Measurements from ENCODE around the gene UAP1L1. TPM values are rescaled to one million over a fixed set of nuclear protein-coding genes. Genes with fewer than 3 reads are reported as not detected.

UAP1L1 gene
- total and polyA plus RNA-seq, 9 of the 15 experiments (the other 6 are each of a cell fraction or from before 2014, with no cell fraction given): 0.20 to 8.6 (median 3.7) TPM

DNA sequence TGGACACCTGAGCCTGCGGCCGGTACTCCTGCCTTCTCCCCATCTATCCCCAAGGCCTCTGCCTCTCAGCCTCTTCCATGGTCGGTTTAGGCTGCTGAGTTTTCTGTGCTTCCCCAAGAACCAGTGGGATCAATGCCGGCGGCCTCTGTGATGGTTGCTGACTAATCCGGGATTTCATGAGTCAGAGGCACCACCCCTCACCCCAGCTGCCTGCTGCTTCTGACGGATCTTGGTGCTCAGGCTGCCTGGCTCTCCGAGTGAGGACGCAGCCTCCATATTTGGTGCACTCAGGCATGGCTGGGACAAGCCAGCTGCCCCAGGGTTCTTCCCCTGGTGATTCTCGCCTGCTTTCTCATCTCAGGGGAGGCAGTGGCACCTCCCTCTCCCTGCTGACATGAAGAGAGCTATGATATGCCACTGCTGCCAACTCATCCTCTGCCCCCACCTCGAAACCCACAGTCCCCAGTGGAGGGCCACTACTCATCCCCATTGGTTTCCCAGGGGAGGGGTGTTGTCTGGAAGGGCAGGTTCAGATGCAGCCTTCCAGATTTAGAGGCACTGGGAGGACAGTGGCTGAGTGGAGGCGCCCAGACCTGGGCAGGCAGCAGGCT lies 6.2 kb downstream of the UAP1L1 start (continued):
- TF ChIP-seq ZSCAN32 (CRISPR knock-in tag; IDR thresholded peaks at IDR 0.05) (no peak), TGIF2 (CRISPR knock-in tag; IDR thresholded peaks at IDR 0.05) (no peak), YY1 (IDR thresholded peaks at IDR 0.05; ENCODE audit: borderline replicate concordance in 1 of 3, control insufficient read depth in 1 of 3, extremely low read depth in 1 of 3, insufficient read depth in 3 of 3, insufficient read length in 1 of 3, insufficient replicate concordance in 2 of 3, low read depth in 1 of 3, low read length in 2 of 3) (peak in 2 of 3 experiments; percentile 19 to 76), ZNF436 (CRISPR knock-in tag; IDR thresholded peaks at IDR 0.05) (no peak), CCAR2 (IDR thresholded peaks at IDR 0.05; ENCODE audit: low read depth, low read length) (no peak), RHOXF2B (CRISPR knock-in tag; conservative IDR thresholded peaks at IDR 0.05) (no peak), RFX7 (CRISPR knock-in tag; IDR thresholded peaks at IDR 0.05) (no peak), MAFK (IDR thresholded peaks at IDR 0.05; ENCODE audit: low read length) (peak; percentile 67), TRIM28 (IDR thresholded peaks at IDR 0.05) (peak; percentile 55; the same call in 1 of the 2 replicates), LEF1 (IDR thresholded peaks at IDR 0.05) (0 out of 2 replicates have a peak, but pooled peaks have one; percentile 31), ZBTB17 (CRISPR knock-in tag; IDR thresholded peaks at IDR 0.05) (0 out of 2 replicates have a peak, but pooled peaks have one; percentile 15), PHF20 (IDR thresholded peaks at IDR 0.05; ENCODE audit: partially characterized antibody) (no peak), TCF3 (CRISPR knock-in tag; IDR thresholded peaks at IDR 0.05) (no peak), IRF2 (CRISPR knock-in tag; IDR thresholded peaks at IDR 0.05) (no peak), ZNF347 (CRISPR knock-in tag; IDR thresholded peaks at IDR 0.05; ENCODE audit: low read depth) (no peak)
- TF ChIP-seq, protein P1, sequence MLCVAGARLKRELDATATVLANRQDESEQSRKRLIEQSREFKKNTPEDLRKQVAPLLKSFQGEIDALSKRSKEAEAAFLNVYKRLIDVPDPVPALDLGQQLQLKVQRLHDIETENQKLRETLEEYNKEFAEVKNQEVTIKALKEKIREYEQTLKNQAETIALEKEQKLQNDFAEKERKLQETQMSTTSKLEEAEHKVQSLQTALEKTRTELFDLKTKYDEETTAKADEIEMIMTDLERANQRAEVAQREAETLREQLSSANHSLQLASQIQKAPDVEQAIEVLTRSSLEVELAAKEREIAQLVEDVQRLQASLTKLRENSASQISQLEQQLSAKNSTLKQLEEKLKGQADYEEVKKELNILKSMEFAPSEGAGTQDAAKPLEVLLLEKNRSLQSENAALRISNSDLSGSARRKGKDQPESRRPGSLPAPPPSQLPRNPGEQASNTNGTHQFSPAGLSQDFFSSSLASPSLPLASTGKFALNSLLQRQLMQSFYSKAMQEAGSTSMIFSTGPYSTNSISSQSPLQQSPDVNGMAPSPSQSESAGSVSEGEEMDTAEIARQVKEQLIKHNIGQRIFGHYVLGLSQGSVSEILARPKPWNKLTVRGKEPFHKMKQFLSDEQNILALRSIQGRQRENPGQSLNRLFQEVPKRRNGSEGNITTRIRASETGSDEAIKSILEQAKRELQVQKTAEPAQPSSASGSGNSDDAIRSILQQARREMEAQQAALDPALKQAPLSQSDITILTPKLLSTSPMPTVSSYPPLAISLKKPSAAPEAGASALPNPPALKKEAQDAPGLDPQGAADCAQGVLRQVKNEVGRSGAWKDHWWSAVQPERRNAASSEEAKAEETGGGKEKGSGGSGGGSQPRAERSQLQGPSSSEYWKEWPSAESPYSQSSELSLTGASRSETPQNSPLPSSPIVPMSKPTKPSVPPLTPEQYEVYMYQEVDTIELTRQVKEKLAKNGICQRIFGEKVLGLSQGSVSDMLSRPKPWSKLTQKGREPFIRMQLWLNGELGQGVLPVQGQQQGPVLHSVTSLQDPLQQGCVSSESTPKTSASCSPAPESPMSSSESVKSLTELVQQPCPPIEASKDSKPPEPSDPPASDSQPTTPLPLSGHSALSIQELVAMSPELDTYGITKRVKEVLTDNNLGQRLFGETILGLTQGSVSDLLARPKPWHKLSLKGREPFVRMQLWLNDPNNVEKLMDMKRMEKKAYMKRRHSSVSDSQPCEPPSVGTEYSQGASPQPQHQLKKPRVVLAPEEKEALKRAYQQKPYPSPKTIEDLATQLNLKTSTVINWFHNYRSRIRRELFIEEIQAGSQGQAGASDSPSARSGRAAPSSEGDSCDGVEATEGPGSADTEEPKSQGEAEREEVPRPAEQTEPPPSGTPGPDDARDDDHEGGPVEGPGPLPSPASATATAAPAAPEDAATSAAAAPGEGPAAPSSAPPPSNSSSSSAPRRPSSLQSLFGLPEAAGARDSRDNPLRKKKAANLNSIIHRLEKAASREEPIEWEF (CRISPR knock-in tag; IDR thresholded peaks at IDR 0.05): 0 out of 2 replicates have a peak, but pooled peaks have one; percentile 36
- TF ChIP-seq, protein P2, sequence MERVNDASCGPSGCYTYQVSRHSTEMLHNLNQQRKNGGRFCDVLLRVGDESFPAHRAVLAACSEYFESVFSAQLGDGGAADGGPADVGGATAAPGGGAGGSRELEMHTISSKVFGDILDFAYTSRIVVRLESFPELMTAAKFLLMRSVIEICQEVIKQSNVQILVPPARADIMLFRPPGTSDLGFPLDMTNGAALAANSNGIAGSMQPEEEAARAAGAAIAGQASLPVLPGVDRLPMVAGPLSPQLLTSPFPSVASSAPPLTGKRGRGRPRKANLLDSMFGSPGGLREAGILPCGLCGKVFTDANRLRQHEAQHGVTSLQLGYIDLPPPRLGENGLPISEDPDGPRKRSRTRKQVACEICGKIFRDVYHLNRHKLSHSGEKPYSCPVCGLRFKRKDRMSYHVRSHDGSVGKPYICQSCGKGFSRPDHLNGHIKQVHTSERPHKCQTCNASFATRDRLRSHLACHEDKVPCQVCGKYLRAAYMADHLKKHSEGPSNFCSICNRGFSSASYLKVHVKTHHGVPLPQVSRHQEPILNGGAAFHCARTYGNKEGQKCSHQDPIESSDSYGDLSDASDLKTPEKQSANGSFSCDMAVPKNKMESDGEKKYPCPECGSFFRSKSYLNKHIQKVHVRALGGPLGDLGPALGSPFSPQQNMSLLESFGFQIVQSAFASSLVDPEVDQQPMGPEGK (CRISPR knock-in tag; IDR thresholded peaks at IDR 0.05; ENCODE audit: borderline replicate concordance): no peak
- TF ChIP-seq, protein P3, sequence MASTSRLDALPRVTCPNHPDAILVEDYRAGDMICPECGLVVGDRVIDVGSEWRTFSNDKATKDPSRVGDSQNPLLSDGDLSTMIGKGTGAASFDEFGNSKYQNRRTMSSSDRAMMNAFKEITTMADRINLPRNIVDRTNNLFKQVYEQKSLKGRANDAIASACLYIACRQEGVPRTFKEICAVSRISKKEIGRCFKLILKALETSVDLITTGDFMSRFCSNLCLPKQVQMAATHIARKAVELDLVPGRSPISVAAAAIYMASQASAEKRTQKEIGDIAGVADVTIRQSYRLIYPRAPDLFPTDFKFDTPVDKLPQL (IDR thresholded peaks at IDR 0.05; ENCODE audit: extremely low read depth, insufficient read length): no peak
- TF ChIP-seq, protein P4, sequence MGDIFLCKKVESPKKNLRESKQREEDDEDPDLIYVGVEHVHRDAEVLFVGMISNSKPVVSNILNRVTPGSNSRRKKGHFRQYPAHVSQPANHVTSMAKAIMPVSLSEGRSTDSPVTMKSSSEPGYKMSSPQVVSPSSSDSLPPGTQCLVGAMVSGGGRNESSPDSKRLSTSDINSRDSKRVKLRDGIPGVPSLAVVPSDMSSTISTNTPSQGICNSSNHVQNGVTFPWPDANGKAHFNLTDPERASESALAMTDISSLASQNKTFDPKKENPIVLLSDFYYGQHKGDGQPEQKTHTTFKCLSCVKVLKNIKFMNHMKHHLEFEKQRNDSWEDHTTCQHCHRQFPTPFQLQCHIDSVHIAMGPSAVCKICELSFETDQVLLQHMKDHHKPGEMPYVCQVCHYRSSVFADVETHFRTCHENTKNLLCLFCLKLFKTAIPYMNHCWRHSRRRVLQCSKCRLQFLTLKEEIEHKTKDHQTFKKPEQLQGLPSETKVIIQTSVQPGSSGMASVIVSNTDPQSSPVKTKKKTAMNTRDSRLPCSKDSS (IDR thresholded peaks at IDR 0.05; ENCODE audit: low read depth, partially characterized antibody): no peak

Data from K562 (cell line).